Neural crest cell (in vitro differentiated cells): ENCODE measurements around the gene CDHR2. TPM values are rescaled to one million over a fixed set of nuclear protein-coding genes. Genes with fewer than 3 reads are reported as not detected.

Source experiments
- DNase-seq: peaks from one replicate; pipeline ENCODE4 v3.0.0; 2021; ENCODE audit warnings: low read depth, mixed read lengths, low spot score
- H3K27ac Mint-ChIP-seq: one replicate; pipeline ENCODE4 v1.8.0; 2021; ENCODE audit warnings: mild to moderate bottlenecking, mixed read lengths; ENCODE audit not compliant: unreplicated experiment
- H3K27me3 Mint-ChIP-seq: 2 replicates; pipeline ENCODE4 v1.8.0; 2021; ENCODE audit warnings: low read depth, mild to moderate bottlenecking, mixed read lengths
- H3K36me3 Mint-ChIP-seq: 2 replicates; pipeline ENCODE4 v1.8.0; 2021; ENCODE audit warnings: low read depth, mild to moderate bottlenecking, mixed read lengths
- H3K4me1 Mint-ChIP-seq: 2 replicates; pipeline ENCODE4 v1.8.0; 2021; ENCODE audit warnings: mixed read lengths
- H3K4me3 Mint-ChIP-seq: one replicate; pipeline ENCODE4 v1.8.0; 2021; ENCODE audit warnings: mild to moderate bottlenecking, mixed read lengths
- H3K9me3 Mint-ChIP-seq: 2 replicates; pipeline ENCODE4 v1.8.0; 2021; ENCODE audit warnings: mixed read lengths
- total RNA-seq: library from RNA; stranded (reverse); gene quantifications from 2 replicates; pipeline ENCODE4 v1.2.1, GENCODE V29; 2021
- TF ChIP-seq, protein P1 (sequence below): fragments of 200-600 bp; sonication (generic); conservative IDR thresholded peaks from 2 replicates; pipeline ENCODE4 v1.5.0; 2021; ENCODE audit warnings: antibody characterized with exemption, mild to moderate bottlenecking

The CDHR2 gene
- total RNA-seq, 1 donor from 2014 or later: not detected

DNA sequence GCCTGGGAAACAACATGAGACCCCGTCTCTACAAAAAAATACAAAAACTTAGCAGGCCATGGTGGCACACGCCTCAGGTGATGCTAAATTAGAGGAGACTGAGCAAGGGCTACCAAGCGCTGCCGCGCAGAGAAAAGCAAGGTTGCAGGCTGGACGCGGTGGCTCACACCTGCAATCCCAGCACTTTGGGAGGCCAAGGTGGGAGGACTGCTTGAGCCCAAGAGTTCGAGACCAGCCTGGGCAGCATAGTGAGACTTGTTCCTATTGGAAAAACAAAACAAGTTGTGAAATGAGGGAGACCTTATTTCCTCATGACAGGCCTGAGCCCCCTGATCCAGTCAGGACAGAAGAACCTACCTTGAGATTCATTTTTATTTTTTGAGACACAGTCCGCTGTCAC is 23.5 kb upstream of the CDHR2 start:
- Mint-ChIP-seq H3K9me3 (no peaks in the 10 kb centered on the region), H3K27ac (no peak overlapping the region)

GRCh38 chr5:176526462-176526861 is 22.7 kb upstream of the CDHR2 start:
- Mint-ChIP-seq H3K27me3 (no peaks in the 10 kb centered on the region), H3K4me3 (no peak overlapping the region), H3K27ac (peak overlapping the region; percentile 62), H3K4me1 (no peaks in the 10 kb centered on the region), H3K9me3 (no peaks in the 10 kb centered on the region), H3K36me3 (peaks cover 3% of the 10 kb centered on the region)
- TF ChIP-seq, protein P1, sequence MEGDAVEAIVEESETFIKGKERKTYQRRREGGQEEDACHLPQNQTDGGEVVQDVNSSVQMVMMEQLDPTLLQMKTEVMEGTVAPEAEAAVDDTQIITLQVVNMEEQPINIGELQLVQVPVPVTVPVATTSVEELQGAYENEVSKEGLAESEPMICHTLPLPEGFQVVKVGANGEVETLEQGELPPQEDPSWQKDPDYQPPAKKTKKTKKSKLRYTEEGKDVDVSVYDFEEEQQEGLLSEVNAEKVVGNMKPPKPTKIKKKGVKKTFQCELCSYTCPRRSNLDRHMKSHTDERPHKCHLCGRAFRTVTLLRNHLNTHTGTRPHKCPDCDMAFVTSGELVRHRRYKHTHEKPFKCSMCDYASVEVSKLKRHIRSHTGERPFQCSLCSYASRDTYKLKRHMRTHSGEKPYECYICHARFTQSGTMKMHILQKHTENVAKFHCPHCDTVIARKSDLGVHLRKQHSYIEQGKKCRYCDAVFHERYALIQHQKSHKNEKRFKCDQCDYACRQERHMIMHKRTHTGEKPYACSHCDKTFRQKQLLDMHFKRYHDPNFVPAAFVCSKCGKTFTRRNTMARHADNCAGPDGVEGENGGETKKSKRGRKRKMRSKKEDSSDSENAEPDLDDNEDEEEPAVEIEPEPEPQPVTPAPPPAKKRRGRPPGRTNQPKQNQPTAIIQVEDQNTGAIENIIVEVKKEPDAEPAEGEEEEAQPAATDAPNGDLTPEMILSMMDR: no peak
- DNase-seq: no peak

More for the DNA sequence above, 23.5 kb upstream of the CDHR2 start:
- TF ChIP-seq, protein P1: no peak
- Mint-ChIP-seq H3K27me3 (no peaks in the 10 kb centered on the region), H3K36me3 (peaks cover 3% of the 10 kb centered on the region), H3K4me1 (no peaks in the 10 kb centered on the region), H3K4me3 (no peak overlapping the region)
- no peak for DNase-seq

DNA sequence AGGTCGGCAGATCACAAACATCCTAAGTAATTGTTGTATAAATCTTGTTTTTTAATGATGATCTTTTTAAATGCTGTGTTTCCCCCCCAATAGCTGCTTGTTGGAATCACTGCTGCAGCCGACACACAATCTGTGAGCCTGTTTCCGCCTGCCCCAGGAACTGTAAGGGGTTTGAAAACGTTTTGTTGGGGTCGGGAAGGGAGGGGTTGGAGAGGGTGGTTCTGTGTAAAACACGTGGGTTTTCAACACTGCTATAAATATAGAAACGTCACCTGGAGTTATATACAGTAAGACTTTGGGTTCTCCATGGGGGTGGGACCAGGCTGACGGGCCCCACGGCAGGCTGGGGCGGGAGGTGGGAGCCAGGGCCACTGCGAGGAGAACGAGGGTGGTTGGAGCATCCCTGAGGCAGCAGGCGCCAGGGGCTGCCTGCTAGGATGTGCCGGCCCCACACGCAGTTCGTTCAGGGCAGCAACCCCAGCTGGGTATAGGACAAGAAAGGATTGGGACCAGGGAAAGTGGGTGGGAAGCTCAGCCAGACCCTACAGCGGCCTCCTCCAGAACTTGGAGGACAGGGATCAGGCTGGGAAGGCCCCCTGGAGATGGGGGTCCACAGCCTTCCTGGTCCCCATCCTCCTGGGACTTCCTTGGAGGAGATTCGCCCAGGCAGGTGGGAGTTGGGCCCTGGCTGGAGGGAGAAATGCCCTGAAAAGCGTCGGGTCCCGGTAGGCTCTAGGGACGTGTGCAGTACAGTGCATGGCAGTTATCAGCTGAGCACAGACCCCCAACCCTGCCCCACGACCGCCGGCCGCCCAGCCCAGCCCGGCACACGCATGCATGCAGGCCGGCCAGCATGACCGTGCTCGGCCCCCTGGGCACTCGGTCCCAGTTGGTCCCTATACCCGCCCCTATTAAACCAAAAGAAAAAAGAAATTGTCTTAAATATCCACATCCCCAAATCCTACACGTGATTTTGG is 21.6 kb upstream of the CDHR2 start:
- Mint-ChIP-seq H3K27ac (no peak overlapping the region), H3K27me3 (no peaks in the 10 kb centered on the region), H3K4me1 (no peaks in the 10 kb centered on the region), H3K36me3 (peaks cover 3% of the 10 kb centered on the region), H3K4me3 (no peak overlapping the region), H3K9me3 (no peaks in the 10 kb centered on the region)
- DNase-seq: no peak
- TF ChIP-seq, protein P1: no peak

DNA sequence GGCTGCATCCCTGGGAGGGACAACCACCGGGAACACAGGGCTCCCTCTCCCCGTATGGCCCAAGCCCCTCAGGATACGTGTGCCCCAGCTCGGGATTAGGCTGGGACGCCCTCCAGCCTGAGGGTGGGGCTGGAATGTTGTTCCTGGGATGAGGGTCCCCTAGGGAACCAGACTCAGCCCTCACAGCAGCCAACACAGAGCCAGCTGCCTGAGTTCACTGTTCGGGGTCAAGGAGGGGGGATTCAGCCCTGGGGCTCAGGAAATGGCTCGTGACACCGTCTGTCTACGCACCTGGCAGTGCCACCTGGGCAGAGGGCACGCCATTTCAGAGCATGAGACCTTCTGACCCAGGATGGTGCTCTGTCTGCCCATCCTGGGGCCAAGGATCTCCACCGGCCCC is 20.8 kb upstream of the CDHR2 start:
- H3K4me3 Mint-ChIP-seq: no peak overlapping the region
- H3K9me3 Mint-ChIP-seq: no peaks in the 10 kb centered on the region
- DNase-seq: no peak
- no peaks in the 10 kb centered on the region for H3K27me3 Mint-ChIP-seq
- no peak overlapping the region for H3K27ac Mint-ChIP-seq
- TF ChIP-seq, protein P1: no peak
- peaks cover 3% of the 10 kb centered on the region for H3K36me3 Mint-ChIP-seq
- peaks cover 2% of the 10 kb centered on the region for H3K4me1 Mint-ChIP-seq

- Mint-ChIP-seq H3K36me3 (peaks cover 3% of the 10 kb centered on the region), H3K27ac (no peak overlapping the region), H3K27me3 (no peaks in the 10 kb centered on the region), H3K4me3 (no peak overlapping the region), H3K9me3 (no peaks in the 10 kb centered on the region), H3K4me1 (peaks cover 7% of the 10 kb centered on the region)
- no peak for DNase-seq
- TF ChIP-seq, protein P1: no peak
Observed at GRCh38 chr5:176528761-176529115, 20.4 kb upstream of the CDHR2 start.
